LNCAP (cell line): ENCODE data around the gene KYNU.

ENCODE experiments used
- TF ChIP-seq, protein P1 (sequence below): fragments of 450-650 bp; IDR thresholded peaks from 2 replicates; pipeline ENCODE4 v1.5.1; 2017; ENCODE audit warnings: mild to moderate bottlenecking

KYNU gene

DNA sequence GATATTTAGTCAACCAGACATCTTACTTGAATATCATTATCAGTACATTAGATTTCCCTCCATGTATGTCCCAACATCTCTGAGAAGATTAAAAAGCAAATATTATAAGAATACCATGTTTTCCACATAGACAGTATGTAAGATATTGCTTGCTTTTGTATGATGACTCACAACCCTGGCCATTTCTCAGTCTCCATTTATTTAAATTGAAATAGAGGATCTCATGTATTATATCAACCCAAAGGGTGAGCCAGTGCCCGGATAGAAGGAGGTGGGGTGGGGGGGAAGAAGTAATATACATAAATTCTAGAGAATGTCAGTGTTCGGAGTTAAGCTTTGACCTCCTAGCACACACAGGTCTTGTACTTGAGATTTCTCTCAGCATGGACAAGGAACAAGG lies 109.6 kb downstream of the KYNU start:
- TF ChIP-seq, protein P1, sequence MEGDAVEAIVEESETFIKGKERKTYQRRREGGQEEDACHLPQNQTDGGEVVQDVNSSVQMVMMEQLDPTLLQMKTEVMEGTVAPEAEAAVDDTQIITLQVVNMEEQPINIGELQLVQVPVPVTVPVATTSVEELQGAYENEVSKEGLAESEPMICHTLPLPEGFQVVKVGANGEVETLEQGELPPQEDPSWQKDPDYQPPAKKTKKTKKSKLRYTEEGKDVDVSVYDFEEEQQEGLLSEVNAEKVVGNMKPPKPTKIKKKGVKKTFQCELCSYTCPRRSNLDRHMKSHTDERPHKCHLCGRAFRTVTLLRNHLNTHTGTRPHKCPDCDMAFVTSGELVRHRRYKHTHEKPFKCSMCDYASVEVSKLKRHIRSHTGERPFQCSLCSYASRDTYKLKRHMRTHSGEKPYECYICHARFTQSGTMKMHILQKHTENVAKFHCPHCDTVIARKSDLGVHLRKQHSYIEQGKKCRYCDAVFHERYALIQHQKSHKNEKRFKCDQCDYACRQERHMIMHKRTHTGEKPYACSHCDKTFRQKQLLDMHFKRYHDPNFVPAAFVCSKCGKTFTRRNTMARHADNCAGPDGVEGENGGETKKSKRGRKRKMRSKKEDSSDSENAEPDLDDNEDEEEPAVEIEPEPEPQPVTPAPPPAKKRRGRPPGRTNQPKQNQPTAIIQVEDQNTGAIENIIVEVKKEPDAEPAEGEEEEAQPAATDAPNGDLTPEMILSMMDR = no peak

DNA sequence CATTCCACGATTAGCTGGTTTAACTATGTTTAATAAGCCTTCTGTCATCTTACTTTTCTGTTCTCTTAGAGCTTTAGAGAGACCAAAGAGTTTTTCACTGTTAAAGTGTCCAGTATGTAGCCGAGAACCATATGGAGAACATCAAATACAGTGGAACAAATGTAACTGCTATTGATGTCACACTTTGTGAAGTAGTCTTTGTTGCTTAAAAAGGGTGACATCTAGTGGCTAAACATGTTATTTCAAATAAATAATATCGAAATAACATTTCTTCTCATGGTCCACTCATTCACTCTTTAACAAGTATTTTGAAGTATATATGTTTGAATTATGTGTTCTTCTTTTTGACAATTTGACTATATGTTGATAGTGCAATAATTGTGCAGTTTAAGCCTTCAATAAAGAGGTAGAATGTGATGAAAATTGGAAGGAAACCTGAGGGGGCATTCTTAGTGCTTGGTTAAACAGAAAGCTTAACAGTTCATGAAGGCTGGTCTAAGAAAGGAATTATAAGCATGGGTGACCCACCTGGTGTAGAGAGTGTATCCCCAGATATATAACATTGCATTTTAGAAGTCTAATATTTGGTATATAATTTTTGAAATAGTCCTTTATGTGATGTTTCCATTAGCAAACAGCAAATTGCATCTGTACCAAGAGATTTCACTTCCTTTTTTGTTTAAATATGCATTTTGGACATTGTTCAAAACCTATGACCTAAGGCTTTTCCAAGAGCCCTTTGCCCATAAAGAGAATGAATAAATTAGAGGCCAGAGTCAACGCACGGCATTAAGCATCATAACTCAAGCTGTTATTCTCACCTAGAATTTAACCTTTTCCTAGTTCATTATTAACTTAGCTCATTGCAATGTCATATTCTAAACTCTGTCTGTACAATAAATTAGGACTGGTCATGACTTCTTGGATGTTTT lies 112.1 kb downstream of the KYNU start:
- TF ChIP-seq, protein P1 = peak; percentile 50; the same call in 1 of the 2 replicates

DNA sequence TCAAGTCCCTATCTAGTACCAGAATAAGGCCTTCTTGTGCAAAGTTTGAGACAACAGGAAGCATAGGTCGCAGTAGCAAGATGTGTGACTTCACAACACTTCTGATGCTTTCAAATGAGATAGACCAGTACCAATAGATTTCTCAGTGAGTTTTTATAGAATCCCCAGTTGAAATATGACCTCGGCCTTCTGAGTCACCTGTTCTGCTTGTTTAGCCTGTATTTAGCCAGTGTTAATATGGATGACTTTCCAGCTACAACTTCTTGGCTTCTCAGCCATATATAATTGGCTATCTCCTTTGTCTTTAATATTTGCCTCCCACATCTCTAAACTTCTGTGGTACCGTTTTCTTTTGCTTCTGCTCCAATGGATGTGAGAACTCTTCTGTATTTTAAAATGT lies 113.8 kb downstream of the KYNU start:
- TF ChIP-seq, protein P1 = no peak

DNA sequence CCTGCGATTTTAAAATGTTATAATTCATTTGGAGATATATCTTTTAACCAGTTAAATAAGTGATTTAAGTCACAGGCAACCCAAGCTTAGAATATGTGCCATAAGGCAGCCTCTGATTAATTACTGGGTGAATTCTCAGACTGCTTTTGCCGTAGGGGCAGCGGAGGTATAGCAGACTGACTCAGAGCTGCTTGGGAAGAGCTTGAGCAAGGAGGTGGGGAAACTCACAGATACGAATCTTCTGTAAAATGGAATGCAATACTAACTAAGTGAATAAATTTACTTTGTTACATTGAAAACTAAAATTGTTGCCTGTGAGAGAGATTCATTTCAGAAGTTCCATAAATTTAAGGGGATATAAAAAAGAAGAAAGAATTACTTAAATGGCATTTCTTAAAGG lies 115.4 kb downstream of the KYNU start:
- TF ChIP-seq, protein P1 = no peak

DNA sequence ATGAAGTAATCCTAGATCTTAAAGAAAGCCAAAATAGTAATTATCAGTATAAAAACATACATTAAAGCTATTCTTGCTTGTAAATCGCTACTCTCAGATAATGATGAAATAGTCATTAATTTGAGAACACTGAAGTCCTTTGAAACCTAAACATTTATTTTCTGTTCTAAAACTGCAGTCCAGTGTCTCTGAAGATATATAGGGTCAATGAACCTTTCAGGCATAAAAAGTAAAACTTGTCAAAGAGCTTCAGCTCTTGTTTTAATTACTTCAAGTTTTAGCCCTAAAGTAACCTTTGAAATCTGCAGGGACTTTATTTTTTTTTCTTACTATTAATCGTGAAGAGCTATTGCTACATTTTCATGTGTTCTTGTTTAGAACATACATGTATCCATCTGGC lies 116.3 kb downstream of the KYNU start:
- TF ChIP-seq, protein P1 = no peak

DNA sequence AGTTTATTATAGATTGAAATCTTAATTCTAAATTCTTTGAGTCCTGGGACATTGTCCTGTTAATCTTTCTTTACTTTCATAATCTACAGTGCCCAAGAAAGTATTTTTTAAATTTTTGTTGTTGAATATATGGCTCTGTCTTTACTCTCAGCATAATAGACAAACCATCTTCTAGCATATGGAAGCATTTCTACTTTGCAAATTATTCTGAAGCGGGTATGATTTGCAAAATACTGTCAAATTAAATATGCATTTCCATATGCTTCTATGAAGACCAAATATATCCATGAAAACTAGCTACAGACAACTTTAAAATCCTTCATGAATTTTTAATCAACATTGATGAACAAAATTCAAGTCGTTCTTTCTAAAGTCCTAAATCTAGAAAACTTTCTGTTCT lies 117.2 kb downstream of the KYNU start:
- TF ChIP-seq, protein P1 = no peak

DNA sequence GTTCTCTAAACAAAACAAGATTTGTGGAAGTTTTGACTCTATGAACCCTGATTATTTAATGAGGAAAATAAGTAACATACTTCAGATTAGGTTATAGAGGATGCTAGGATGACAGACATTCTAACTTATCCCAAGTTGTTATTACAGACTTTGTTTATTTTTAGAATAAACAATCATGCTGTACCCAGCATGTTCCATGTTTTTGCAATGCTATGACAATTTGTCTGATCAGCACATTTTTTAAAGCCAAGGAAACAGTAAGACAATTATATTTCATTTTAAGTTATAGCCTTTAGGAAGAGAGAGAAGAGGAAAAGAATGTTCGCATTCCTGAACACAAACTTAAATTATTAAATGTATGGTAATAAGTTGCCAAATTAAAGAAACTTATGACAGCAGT lies 119.8 kb downstream of the KYNU start:
- TF ChIP-seq, protein P1 = no peak
